GM19468 (cell line): ENCODE measurements around the gene PLEKHH2.

Experiments used
- ATAC-seq: cut with Tn5 transposase; IDR thresholded peaks from one replicate; pipeline ENCODE4 v1.9.1; 2021; ENCODE audit warnings: mild to moderate bottlenecking, moderate library complexity, moderate number of reproducible peaks; ENCODE audit not compliant: unreplicated experiment; ENCODE audit errors: extremely low read depth

PLEKHH2 gene

DNA sequence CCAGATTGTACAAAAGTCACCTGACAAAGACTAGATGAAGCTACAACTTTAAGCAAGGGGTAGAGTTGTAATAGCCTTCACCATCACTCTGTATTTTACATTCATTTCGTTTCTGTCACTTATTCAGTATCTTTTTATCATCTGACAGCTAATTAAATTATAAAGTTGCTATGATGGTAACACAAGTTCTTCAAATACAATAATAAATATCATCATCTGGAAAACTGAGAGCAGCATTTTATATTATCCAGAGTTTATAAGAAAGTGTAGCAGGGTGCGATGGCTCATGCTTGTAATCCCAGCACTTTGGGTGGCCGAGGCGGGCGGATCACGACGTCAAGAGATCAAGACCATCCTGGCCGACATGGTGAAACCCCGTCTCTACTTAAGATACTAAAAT, 157.9 kb downstream of the PLEKHH2 start:
- ATAC-seq, result no peak

DNA sequence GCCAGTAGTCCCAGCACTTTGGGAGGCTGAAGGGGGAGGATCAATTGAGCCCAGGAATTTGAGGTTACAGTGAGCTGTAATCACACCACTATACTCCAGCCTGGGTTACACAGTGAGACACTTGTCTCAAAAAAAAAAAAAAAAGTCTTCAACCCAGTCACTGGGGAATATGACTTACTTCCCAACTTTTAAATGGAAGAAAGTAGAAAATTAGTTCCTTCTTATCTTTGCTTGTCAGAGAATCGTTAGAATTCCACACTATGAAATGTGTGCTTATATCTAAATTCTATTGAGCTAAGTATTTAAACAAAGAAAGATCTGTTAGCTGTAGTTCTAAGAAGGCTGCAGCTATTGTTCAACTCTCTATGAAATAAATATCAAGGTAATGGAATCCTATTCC, 159.1 kb downstream of the PLEKHH2 start:
- ATAC-seq, result no peak

DNA sequence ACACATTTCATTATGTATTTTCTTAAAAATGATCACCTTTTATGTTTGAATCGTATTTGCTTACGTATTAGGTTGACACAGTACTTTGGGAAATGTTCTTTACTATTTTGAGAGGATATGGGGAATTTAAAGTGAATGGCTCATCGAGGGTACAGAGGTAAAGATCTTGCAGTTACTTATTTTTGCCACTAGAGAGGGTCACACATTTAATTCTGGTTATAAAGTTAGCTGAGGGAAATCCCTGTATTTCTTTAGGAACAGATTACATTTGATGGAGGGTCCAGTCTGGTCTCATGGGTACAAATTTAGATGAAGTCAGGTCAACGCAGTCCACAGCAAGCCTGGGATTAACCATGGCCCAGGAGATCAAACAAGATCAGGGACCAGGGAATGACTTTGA, 161.2 kb downstream of the PLEKHH2 start:
- ATAC-seq, result no peak

GRCh38 chr2:43800894-43801293, 163.8 kb downstream of the PLEKHH2 start:
- ATAC-seq, result no peak

- no peak for ATAC-seq
Measured at GRCh38 chr2:43802135-43802534, 165.1 kb downstream of the PLEKHH2 start.

DNA sequence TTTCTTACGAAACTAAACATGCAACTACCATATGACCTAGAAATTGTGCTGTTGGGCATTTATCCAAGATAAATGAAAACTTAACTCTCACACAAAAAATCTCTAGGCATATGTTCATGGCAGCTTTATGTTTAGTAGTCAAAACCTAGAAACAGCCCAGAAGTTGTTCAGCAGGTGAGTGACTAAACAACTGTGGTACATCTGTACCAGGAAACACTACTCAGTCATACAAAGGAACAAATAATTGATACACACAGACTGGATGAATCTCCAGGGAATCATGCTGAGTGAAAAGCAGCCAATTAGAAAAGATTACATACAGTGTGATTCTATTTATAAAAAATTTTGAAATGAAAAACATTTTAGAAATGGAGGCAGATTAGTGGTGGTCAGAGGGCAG, 166.1 kb downstream of the PLEKHH2 start:
- no peak for ATAC-seq

DNA sequence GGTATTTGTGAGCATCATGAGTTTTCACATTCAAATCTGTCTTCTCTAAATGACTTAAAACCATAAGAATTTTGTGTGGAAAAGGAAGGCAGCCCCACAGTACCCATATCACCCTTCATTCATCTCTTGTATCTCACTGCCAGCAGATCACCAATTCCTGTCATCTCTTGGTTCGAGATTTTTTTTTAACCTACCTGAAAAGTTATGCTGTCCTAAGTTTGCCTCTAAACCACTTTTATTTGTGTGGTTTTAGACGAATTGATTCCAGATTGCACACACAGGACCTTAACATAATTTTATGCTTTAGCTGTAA, 169.6 kb downstream of the PLEKHH2 start:
- no peak for ATAC-seq

DNA sequence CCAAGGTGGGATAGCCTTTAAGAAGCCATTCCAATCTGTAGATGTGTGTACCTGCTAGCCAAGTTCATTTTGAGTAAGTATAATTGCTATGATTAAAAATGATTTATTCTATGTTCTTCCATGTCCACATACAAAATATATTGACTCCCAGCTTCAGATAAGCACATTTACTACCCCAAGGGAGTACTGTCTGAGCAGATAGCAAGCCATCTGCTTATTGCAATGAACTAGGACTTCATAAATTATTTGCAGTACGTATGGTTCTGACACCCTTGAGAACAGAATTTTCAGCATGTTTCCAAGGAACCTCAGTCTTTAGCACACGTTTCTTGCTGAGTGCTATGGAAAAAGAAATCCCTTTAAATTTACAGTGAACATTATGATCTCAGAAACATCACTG, 173.4 kb downstream of the PLEKHH2 start:
- ATAC-seq, result no peak

DNA sequence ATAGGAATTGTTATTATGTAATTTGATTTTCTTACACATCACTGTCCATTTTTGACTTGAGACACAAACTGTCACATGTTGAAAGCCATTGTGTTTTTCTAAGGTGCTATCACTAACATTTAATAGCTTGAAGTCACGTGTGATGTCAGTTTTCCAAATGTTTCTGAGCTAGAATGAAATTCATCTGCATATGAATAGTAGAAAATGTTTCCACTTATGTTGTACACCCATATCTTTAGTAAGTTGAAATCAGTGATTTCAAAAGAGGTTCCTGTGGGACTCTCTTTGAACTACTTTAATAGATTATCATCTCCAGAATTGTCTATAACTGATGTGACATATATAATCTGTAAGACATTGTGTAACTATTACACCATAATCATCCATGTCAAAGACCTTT, 173.8 kb downstream of the PLEKHH2 start:
- no peak for ATAC-seq

DNA sequence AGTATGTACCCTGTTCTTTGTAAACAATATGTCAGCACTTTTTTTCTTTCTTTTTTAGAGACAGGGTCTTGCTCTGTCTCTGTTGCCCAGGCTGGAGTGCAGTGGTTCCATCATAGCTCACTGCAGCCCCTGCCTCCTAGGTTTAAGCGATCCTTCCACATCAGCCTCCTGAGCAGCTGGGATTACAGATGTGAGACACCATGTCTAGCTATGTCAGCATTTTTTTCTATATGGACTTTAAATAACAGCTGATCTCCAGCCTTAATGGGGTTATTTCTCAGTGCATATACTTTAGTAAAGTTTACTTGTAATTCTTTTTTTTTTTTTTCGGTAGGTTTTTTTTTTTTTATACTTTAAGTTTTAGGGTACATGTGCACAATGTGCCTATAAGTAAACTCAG, 174.9 kb downstream of the PLEKHH2 start:
- ATAC-seq, result no peak

DNA sequence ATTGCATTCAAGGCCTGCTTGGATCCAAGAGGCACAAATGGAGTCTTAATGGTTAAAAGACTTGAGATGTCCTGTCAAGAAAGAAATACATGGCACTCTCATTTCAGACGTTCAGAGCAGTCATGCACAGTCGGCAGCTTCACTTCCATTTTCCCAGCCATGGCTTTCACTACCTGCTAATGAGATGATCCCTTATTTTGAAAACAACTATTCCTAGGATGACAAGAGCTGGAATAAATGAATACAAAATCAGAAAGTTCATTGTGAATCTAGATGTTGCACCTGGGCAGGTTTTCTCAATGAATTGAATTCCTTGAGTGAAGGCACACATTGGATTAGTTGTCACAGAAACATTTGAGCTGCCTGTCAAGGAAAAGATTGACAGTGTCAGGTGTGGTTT, 175.9 kb downstream of the PLEKHH2 start:
- ATAC-seq, result no peak

DNA sequence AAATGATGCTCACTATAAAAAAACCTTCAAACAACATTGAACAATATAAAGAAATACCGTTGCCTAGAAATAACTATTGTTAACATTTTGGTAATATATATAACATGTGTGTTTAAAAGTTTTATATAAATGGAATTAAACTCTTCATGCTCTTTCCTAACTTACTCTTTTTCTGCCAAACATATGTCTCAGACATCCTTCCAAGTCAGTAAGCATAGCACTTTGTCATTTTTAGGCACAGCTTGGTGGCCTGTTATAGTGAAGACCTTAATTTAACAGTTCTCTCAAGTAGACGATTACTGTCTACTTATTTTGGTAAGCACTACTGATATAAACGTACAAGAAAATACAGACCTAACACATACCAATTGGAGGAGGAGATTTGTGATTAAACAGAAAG, 177.7 kb downstream of the PLEKHH2 start:
- ATAC-seq, result no peak
